GM12875 (cell line): ENCODE measurements around the gene BRICD5.

Experiments
- H3K4me3 ChIP-seq: one replicate; pipeline ENCODE4 v1.5.1; 2011; ENCODE audit warnings: low read depth, low read length, control low read depth
- CTCF ChIP-seq: IDR thresholded peaks from 2 replicates; pipeline ENCODE4 v1.5.1; 2011; ENCODE audit warnings: low read depth, mild to moderate bottlenecking, control low read depth, inconsistent platforms, low read length, moderate library complexity, borderline replicate concordance; ENCODE audit not compliant: insufficient read depth

BRICD5 gene

GRCh38 chr16:2186064-2186463, 24.6 kb downstream of the BRICD5 start:
- no peak overlapping the region for H3K4me3 ChIP-seq
- no peak for TF ChIP-seq CTCF

- H3K4me3 ChIP-seq: no peak overlapping the region
- TF ChIP-seq CTCF: no peak
Observed at GRCh38 chr16:2184962-2185361, 25.7 kb downstream of the BRICD5 start.

GRCh38 chr16:2184346-2184745, 26.3 kb downstream of the BRICD5 start:
- H3K4me3 ChIP-seq: no peak overlapping the region
- TF ChIP-seq CTCF: no peak

- no peak for TF ChIP-seq CTCF
- H3K4me3 ChIP-seq: no peak overlapping the region
Observed at GRCh38 chr16:2183671-2184070, 27.0 kb downstream of the BRICD5 start.

GRCh38 chr16:2181952-2182351, 28.7 kb downstream of the BRICD5 start:
- H3K4me3 ChIP-seq: no peak overlapping the region
- TF ChIP-seq CTCF: no peak

- no peak for TF ChIP-seq CTCF
Observed at GRCh38 chr16:2180962-2181923, 29.4 kb downstream of the BRICD5 start.

GRCh38 chr16:2180461-2180860, 30.2 kb downstream of the BRICD5 start:
- H3K4me3 ChIP-seq: no peak overlapping the region
- no peak for TF ChIP-seq CTCF

More at GRCh38 chr16:2180962-2181923, 29.4 kb downstream of the BRICD5 start:
- H3K4me3 ChIP-seq: no peak overlapping the region
